K562 (cell line): Measurements from ENCODE around the gene ATP9A. TPM values are rescaled to one million over a fixed set of nuclear protein-coding genes. Genes with fewer than 3 reads are reported as not detected.

Source experiments
- ATAC-seq: fragments of 200-7000 bp; cut with Tn5 transposase; 3 replicates; pipeline ENCODE4 v1.9.1; 2020; ENCODE audit warnings: moderate library complexity
- BruUV-seq: library from RNA; stranded (reverse); fragments of 400-500 nt; replicated peaks from 2 replicates; lab custom pipeline; 2021; lab: Mats Ljungman, UMichigan
- CTCF ChIA-PET: fragments of 300-600 bp; formaldehyde crosslinking; extraction: SDS; loops from one replicate; lab custom pipeline; 2021; ENCODE audit warnings: low intra/inter-chr PET ratio; lab: Yijun Ruan, JAX
- POLR2A ChIA-PET: fragments of 300-600, 350-650 bp; sonication (Branson Sonifier 250); formaldehyde crosslinking; extraction: SDS; loops from one replicate; lab custom pipeline; 2021; ENCODE audit warnings: antibody characterized with exemption, inconsistent platforms; lab: Yijun Ruan, JAX
- DNase-seq, 4 experiments: peaks; one replicate each; pipeline versions ENCODE4 v3.0.0 to v3.0.0-alpha.2; 2011 to 2018; ENCODE audit warnings: low spot score in 3 of 4, mixed read lengths in 3 of 4; ENCODE audit errors: extremely low read depth in 1 of 4
- FAIRE-seq: peaks from 2 replicates; lab custom pipeline; 2011; peaks lifted over from hg19 to GRCh38; lab: Jason Lieb, UNC
- H2AFZ ChIP-seq: 2 replicates; pipeline ENCODE4 v1.6.0; 2011; ENCODE audit warnings: low read depth, low read length, control low read depth, inconsistent platforms
- H3K27ac ChIP-seq: fragments of 200-600 bp; 3 replicates; pipeline ENCODE4 v1.8.0; 2011; ENCODE audit warnings: low read depth, mild to moderate bottlenecking, control low read depth, inconsistent platforms, low read length, moderate library complexity, mixed read lengths; ENCODE audit errors: extremely low read depth
- H3K27me3 ChIP-seq, 2 experiments: fragments of 300-600 bp in 1 of 2; 2 replicates in 1 of 2; 3 replicates in 1 of 2; pipeline versions ENCODE4 v1.6.0 to v1.8.0; 2011; ENCODE audit warnings: inconsistent platforms in 2 of 2, low read length in 2 of 2, mild to moderate bottlenecking in 1 of 2, mixed read lengths in 1 of 2, moderate library complexity in 1 of 2; ENCODE audit not compliant: control insufficient read depth in 2 of 2, insufficient read depth in 2 of 2
- H3K36me3 ChIP-seq: fragments of 300-600 bp; 3 replicates; pipeline ENCODE4 v1.8.0; 2011; ENCODE audit warnings: mild to moderate bottlenecking, low read length, inconsistent platforms; ENCODE audit not compliant: control insufficient read depth, insufficient read depth
- H3K4me1 ChIP-seq, 2 experiments: fragments of 200-600 bp in 1 of 2; replicated peaks in 1 of 2; 2 replicates in 1 of 2; 3 replicates in 1 of 2; pipeline versions ENCODE4 v1.5.1 to v1.8.0; 2011; ENCODE audit warnings: inconsistent platforms in 2 of 2, low read length in 2 of 2, mild to moderate bottlenecking in 1 of 2, mixed read lengths in 1 of 2, moderate library complexity in 1 of 2; ENCODE audit not compliant: control insufficient read depth in 2 of 2, insufficient read depth in 2 of 2
- H3K4me2 ChIP-seq: 2 replicates; pipeline ENCODE4 v1.6.1; 2011; ENCODE audit warnings: low read length, control low read depth, inconsistent platforms, mixed read lengths; ENCODE audit not compliant: insufficient read depth
- H3K4me3 ChIP-seq: fragments of 200-600 bp; sonication (generic), shearing (Covaris generic); 2 replicates; pipeline ENCODE4 v1.5.1; 2016; ENCODE audit warnings: control low read depth, inconsistent platforms
- H3K79me2 ChIP-seq: fragments of 200-600 bp; 3 replicates; pipeline ENCODE4 v1.8.0; 2011; ENCODE audit warnings: low read length, inconsistent platforms; ENCODE audit not compliant: control insufficient read depth, insufficient read depth
- H3K9ac ChIP-seq, 2 experiments: 2 replicates each; pipeline versions ENCODE4 v1.6.0 to v1.6.1; 2011; ENCODE audit warnings: low read depth in 2 of 2, low read length in 2 of 2, control low read depth in 1 of 2, inconsistent platforms in 1 of 2, mild to moderate bottlenecking in 1 of 2, mixed read lengths in 1 of 2; ENCODE audit not compliant: insufficient read depth in 1 of 2
- H3K9me1 ChIP-seq: one replicate; pipeline ENCODE4 v1.6.0; 2011; ENCODE audit warnings: inconsistent platforms, mild to moderate bottlenecking, low read length, moderate library complexity; ENCODE audit not compliant: control insufficient read depth, insufficient read depth
- H3K9me3 ChIP-seq: replicated peaks from 2 replicates; pipeline ENCODE4 v1.5.1; 2011; ENCODE audit warnings: low read depth, low read length, inconsistent platforms; ENCODE audit not compliant: control insufficient read depth, insufficient read depth
- H4K20me1 ChIP-seq: replicated peaks from 2 replicates; pipeline ENCODE4 v1.6.1; 2011; ENCODE audit warnings: low read length, inconsistent platforms, mixed read lengths; ENCODE audit not compliant: control insufficient read depth, insufficient read depth
- CBX1 ChIP-seq: sonication (generic); IDR thresholded peaks from 2 replicates; pipeline ENCODE4 v1.6.1; 2016; ENCODE audit warnings: antibody characterized with exemption, low read depth, mild to moderate bottlenecking
- DMBX1 ChIP-seq: fragments of 250-450 bp; sonication (Bioruptor Pico); IDR thresholded peaks from 2 replicates; pipeline ENCODE4 v1.8.0; 2022; ENCODE audit warnings: inconsistent platforms, mild to moderate bottlenecking, moderate library complexity, borderline replicate concordance
- KDM1A ChIP-seq, 2 experiments: fragments of 450-650 bp; IDR thresholded peaks; 2 replicates each; pipeline ENCODE4 v1.6.1; 2016; ENCODE audit warnings: mild to moderate bottlenecking in 2 of 2
- NCOA6 ChIP-seq: fragments of 450-650 bp; IDR thresholded peaks from 2 replicates; pipeline ENCODE4 v1.6.1; 2017; ENCODE audit warnings: mild to moderate bottlenecking
- SIX5 ChIP-seq, 2 experiments: IDR thresholded peaks; 2 replicates each; pipeline ENCODE4 v1.6.1; 2011; ENCODE audit warnings: low read length in 2 of 2, borderline replicate concordance in 1 of 2, low read depth in 1 of 2, mild to moderate bottlenecking in 1 of 2, moderate library complexity in 1 of 2; ENCODE audit not compliant: insufficient read depth in 1 of 2
- ZBTB26 ChIP-seq: fragments of 450-650 bp; formaldehyde crosslinking; IDR thresholded peaks from 2 replicates; pipeline ENCODE4 v1.4.0; 2022; ENCODE audit warnings: missing genetic modification characterization
- ZNF23 ChIP-seq: fragments of 250-450 bp; sonication (Bioruptor Pico); IDR thresholded peaks from 2 replicates; pipeline ENCODE4 v1.4.0; 2020; ENCODE audit warnings: mild to moderate bottlenecking
- ZNF277 ChIP-seq: fragments of 250-450 bp; sonication (Bioruptor Pico); IDR thresholded peaks from 2 replicates; pipeline ENCODE4 v1.8.0; 2022; ENCODE audit warnings: inconsistent platforms, mild to moderate bottlenecking, moderate library complexity, borderline replicate concordance
- ZNF639 ChIP-seq, 2 experiments: fragments of 200-800 bp in 1 of 2; sonication (Bioruptor generic) in 1 of 2; sonication (generic) in 1 of 2; formaldehyde crosslinking in 1 of 2; IDR thresholded peaks in 1 of 2; conservative IDR thresholded peaks in 1 of 2; 2 replicates each; pipeline versions ENCODE4 v1.5.0 to v1.6.1; 2016 to 2020; ENCODE audit warnings: missing compliant biosample characterization in 1 of 2, missing genetic modification characterization in 1 of 2, missing genetic modification reagents in 1 of 2
- WGBS: fragments of 100-300 bp; shearing (Covaris generic); methylation state at CpG from one replicate; pipeline ENCODE4 v1.1.6; 2016; ENCODE audit warnings: low coverage, mixed read lengths; ENCODE audit not compliant: insufficient coverage; ENCODE audit errors: missing lambda C conversion rate; 5-methylcytosine and 5-hydroxymethylcytosine counted together
- in situ Hi-C: fragments of 300-500 bp; cut with MboI; formaldehyde crosslinking; loops from 4 replicates; pipeline ENCODE4 v1.15.0; 2018; ENCODE audit warnings: inconsistent platforms, mixed read lengths
- intact Hi-C: fragments of 100-400 bp; cut with micrococcal nuclease; formaldehyde crosslinking; loops from 2 replicates; pipeline ENCODE4 v1.14.2; 2022
- polyA plus RNA-seq, 8 experiments: library from polyadenylated mRNA; depleted of rRNA in 4 of 8; stranded (reverse) in 5 of 8; unstranded in 3 of 8; fragments of >200 nt; fragmentation: Nextera tagmentation in 2 of 8; fragmentation: Illumina TruSeq in 1 of 8; extraction: Ambion mirVana in 2 of 8; extraction: Trizol in 1 of 8; gene quantifications; 2 replicates each; pipeline versions ENCODE4 v1.2.1 to v1.2.3, GENCODE V29; 2011 to 2014; ENCODE audit warnings: inconsistent platforms in 1 of 8, missing spikeins in 1 of 8
- total RNA-seq, 7 experiments: library from RNA; depleted of rRNA in 6 of 7; stranded (reverse); fragments of >200 nt in 6 of 7; fragmentation: Illumina TruSeq in 2 of 7; extraction: Trizol in 2 of 7; gene quantifications; 2 replicates each; pipeline versions ENCODE4 v1.2.1 to v1.2.3, GENCODE V29; 2011 to 2021; ENCODE audit warnings: low replicate concordance in 1 of 7

Gene ATP9A
- total and polyA plus RNA-seq, 9 of the 15 experiments (the other 6 are each of a cell fraction or from before 2014, with no cell fraction given): 0.18 to 0.62 (median 0.29) TPM

GRCh38 chr20:51667002-51667408 lies 101.2 kb downstream of the ATP9A start:
- TF ChIP-seq ZNF23 (CRISPR knock-in tag): no peak
- H3K4me3 ChIP-seq: no peak overlapping the region
- FAIRE-seq (no peak), ATAC-seq (no peak), DNase-seq (no peak)
- H3K4me2 ChIP-seq: no peak overlapping the region
- no peaks in the 10 kb centered on the region; the same call in none of the 2 replicates for H4K20me1 ChIP-seq
- H3K9ac ChIP-seq: no peak overlapping the region
- H3K4me1 ChIP-seq: no peaks in the 10 kb centered on the region
- no peak overlapping the region for H2AFZ ChIP-seq
- H3K9me1 ChIP-seq: no peaks in the 10 kb centered on the region
- ChIA-PET CTCF (no interaction called here), POLR2A (interaction anchor here (0.6 to 0.8 kb wide), 2 partner anchors 22 to 136 kb away, joined by 3 read pairs; no protein-coding TSS in a partner anchor)
- H3K9me3 ChIP-seq: no peaks in the 10 kb centered on the region
- peaks cover 7 to 49% of the 10 kb centered on the region in 2 experiments; a peak in 4 of 5 replicates for H3K27me3 ChIP-seq
- H3K36me3 ChIP-seq: no peaks in the 10 kb centered on the region
- no peaks in the 10 kb centered on the region for H3K79me2 ChIP-seq
- WGBS: 0% methylated on average over 8 of the region's 8 CpGs
- in situ Hi-C loops (no loop called here), intact Hi-C loops (no loop called here)
- BruUV-seq: no TSS peak
- H3K27ac ChIP-seq: no peak overlapping the region

- H3K36me3 ChIP-seq: no peaks in the 10 kb centered on the region
- no peak overlapping the region for H3K27ac ChIP-seq
- peaks cover 9 to 42% of the 10 kb centered on the region in 2 experiments for H3K27me3 ChIP-seq
- H4K20me1 ChIP-seq: no peaks in the 10 kb centered on the region; the same call in none of the 2 replicates
- no peak overlapping the region for H3K4me2 ChIP-seq
- FAIRE-seq: no peak
- no peak for DNase-seq
- no peak overlapping the region for H3K9ac ChIP-seq
- ChIA-PET POLR2A (no interaction called here), CTCF (no interaction called here)
- no peaks in the 10 kb centered on the region for H3K79me2 ChIP-seq
- WGBS: 0% methylated on average over 5 of the region's 5 CpGs
- intact Hi-C loops (no loop called here), in situ Hi-C loops (no loop called here)
- H3K9me3 ChIP-seq: no peaks in the 10 kb centered on the region
- no peak for ATAC-seq
- no peak overlapping the region for H3K4me3 ChIP-seq
- H2AFZ ChIP-seq: no peak overlapping the region
- H3K4me1 ChIP-seq: no peaks in the 10 kb centered on the region
- BruUV-seq: no TSS peak
- H3K9me1 ChIP-seq: no peaks in the 10 kb centered on the region
- no peak for TF ChIP-seq SIX5 (IDR thresholded peaks at IDR 0.05; ENCODE audit: borderline replicate concordance in 1 of 2, insufficient read depth in 1 of 2, low read depth in 1 of 2, low read length in 2 of 2)
- TF ChIP-seq KDM1A (IDR thresholded peaks at IDR 0.05): no peak
- TF ChIP-seq NCOA6: no peak
- no peak for TF ChIP-seq ZNF639 (CRISPR knock-in tag; conservative IDR thresholded peaks at IDR 0.05 in 1 of 2, IDR thresholded peaks at IDR 0.05 in 1 of 2)
- TF ChIP-seq CBX1: no peak
- no peak for TF ChIP-seq DMBX1 (CRISPR knock-in tag)
- no peak for TF ChIP-seq ZBTB26 (CRISPR knock-in tag)
- no peak for TF ChIP-seq ZNF277 (CRISPR knock-in tag)
Measured at GRCh38 chr20:51666126-51666525, 102.1 kb downstream of the ATP9A start.
